Spleen (tissue), 11 donors: Measurements from ENCODE around the gene COPG2. TPM values are rescaled to one million over a fixed set of nuclear protein-coding genes. Genes with fewer than 3 reads are reported as not detected.

ENCODE experiments used
- DNase-seq: peaks from one replicate; pipeline ENCODE4 v3.0.0-alpha.2; 2020
- H3K27ac ChIP-seq, 8 donors: fragments of 200-600 bp; sonication (generic) in 7 of 8; 1 replicate in 4 of 8; 2 replicates in 4 of 8; pipeline versions ENCODE4 v1.5.0 to v1.8.0; 2016 to 2021; ENCODE audit warnings: inconsistent platforms in 4 of 8, mild to moderate bottlenecking in 4 of 8, moderate library complexity in 1 of 8
- H3K27me3 ChIP-seq, 7 donors: fragments of 200-600 bp; sonication (generic) in 6 of 7; replicated peaks in 1 of 7; 1 replicate in 4 of 7; 2 replicates in 3 of 7; pipeline versions ENCODE4 v1.5.0 to v1.8.0; 2016 to 2021; ENCODE audit warnings: inconsistent platforms in 3 of 7, mild to moderate bottlenecking in 1 of 7
- H3K36me3 ChIP-seq, 6 donors: fragments of 200-600 bp; sonication (generic) in 5 of 6; 1 replicate in 4 of 6; 2 replicates in 2 of 6; pipeline versions ENCODE4 v1.5.0 to v1.8.0; 2016 to 2021; ENCODE audit warnings: inconsistent platforms in 2 of 6
- H3K4me1 ChIP-seq, 6 donors: fragments of 200-600 bp; sonication (generic) in 5 of 6; 1 replicate in 3 of 6; 2 replicates in 3 of 6; pipeline versions ENCODE4 v1.5.0 to v1.8.0; 2016 to 2021; ENCODE audit warnings: inconsistent platforms in 3 of 6
- H3K4me3 ChIP-seq, 8 donors: fragments of 200-600 bp; sonication (generic) in 7 of 8; 1 replicate in 4 of 8; 2 replicates in 4 of 8; pipeline versions ENCODE4 v1.5.0 to v1.8.0; 2016 to 2021; ENCODE audit warnings: inconsistent platforms in 4 of 8, mild to moderate bottlenecking in 4 of 8, moderate library complexity in 2 of 8
- H3K9me3 ChIP-seq, 8 donors: fragments of 200-600 bp; sonication (generic) in 7 of 8; 1 replicate in 4 of 8; 2 replicates in 4 of 8; pipeline versions ENCODE4 v1.5.0 to v1.8.0; 2016 to 2021; ENCODE audit warnings: inconsistent platforms in 4 of 8
- CTCF ChIP-seq, 11 experiments: fragments of 200-600 bp in 7 of 11; fragments of 450-650 bp in 4 of 11; sonication (generic) in 4 of 11; IDR thresholded peaks in 8 of 11; conservative IDR thresholded peaks in 3 of 11; 1 replicate in 7 of 11; 2 replicates in 4 of 11; pipeline versions ENCODE4 v1.4.0 to v1.8.0; 2016 to 2021; ENCODE audit warnings: antibody characterized with exemption in 11 of 11, inconsistent platforms in 4 of 11, mild to moderate bottlenecking in 1 of 11
- POLR2A ChIP-seq, 3 donors: fragments of 450-650 bp; IDR thresholded peaks; one replicate each; pipeline ENCODE4 v1.5.1; 2017; ENCODE audit warnings: antibody characterized with exemption in 3 of 3, mild to moderate bottlenecking in 1 of 3
- POLR2AphosphoS5 ChIP-seq, 3 donors: sonication (generic); formaldehyde crosslinking; IDR thresholded peaks; one replicate each; pipeline ENCODE4 v1.5.1; 2017; ENCODE audit warnings: antibody characterized with exemption in 3 of 3
- WGBS, 5 donors: extraction: QIAGEN DNeasy Blood & Tissue Kit in 3 of 5; methylation state at CpG; one replicate each; pipeline versions ENCODE4 v1.1.5 to v1.1.7; 2013 to 2018; 5-methylcytosine and 5-hydroxymethylcytosine counted together
- intact Hi-C: fragments of 100-400 bp; cut with DNase I; formaldehyde crosslinking; loops from one replicate; pipeline ENCODE4 v1.15.0; 2023; ENCODE audit warnings: low total_unique reads
- polyA plus RNA-seq, 3 donors: library from polyadenylated mRNA; stranded (reverse); fragments of 200-250 nt; gene quantifications; one replicate each; pipeline ENCODE4 v1.2.1, GENCODE V29; 2013
- total RNA-seq, 7 donors: library from RNA; depleted of rRNA in 3 of 7; stranded (reverse); fragments of >200 nt in 3 of 7; fragmentation: NEBNext Ultra II Directional in 4 of 7; extraction: Animal tissue kit (Norgen Biotek cat#: 25700) in 4 of 7; gene quantifications; one replicate each; pipeline versions ENCODE4 v1.1.0 to v1.2.1, GENCODE V29; 2016 to 2021
- donor health status: healthy with polysubstance abuse.
- donor health status: DM: no; HTN: no; CAD: no; lungs with moderate emphysema.
- donor health status: DM: no; HTN: no; CAD: no.
- donor health status: Bipolar disorder and iron deficiency.
- donor health status: healthy.
- donor health status: DM: no; HTN: no; CAD: no.
- donor health status: DM: yes; HTN: yes; CAD: no.

The COPG2 gene
- total and polyA plus RNA-seq, 10 donors, result 5.8 to 25.1 (median 18.3) TPM

GRCh38 chr7:130488392-130489139 lies 180.0 kb downstream of the COPG2 start:
- DNase-seq, result no peak
- intact Hi-C loops, result no loop called here
- WGBS, 5 donors, result 74 to 87% (median 80%) methylated on average over 7 of the region's 7 CpGs

GRCh38 chr7:130486954-130487436 lies 181.6 kb downstream of the COPG2 start:
- intact Hi-C loops, result no loop called here
- H3K27ac ChIP-seq, result peak overlapping the region in 7 of 8 donors; percentile 41 to 80 (median 61)
- WGBS, 5 donors, result 5 to 18% (median 10%) methylated on average over 6 of the region's 6 CpGs

More at GRCh38 chr7:130488392-130489139, 180.0 kb downstream of the COPG2 start:
- TF ChIP-seq CTCF (IDR thresholded peaks at IDR 0.05 in 8 of 11, conservative IDR thresholded peaks at IDR 0.05 in 3 of 11), result no peak
- no peak for TF ChIP-seq POLR2A (IDR thresholded peaks at IDR 0.05)
- no peak for TF ChIP-seq POLR2AphosphoS5 (IDR thresholded peaks at IDR 0.05)
- H3K4me3 ChIP-seq, result no peak overlapping the region
- H3K4me1 ChIP-seq, result peaks cover 8 to 75% (median 37%) of the 10 kb centered on the region in 6 donors
- H3K36me3 ChIP-seq, result no peaks in the 10 kb centered on the region
- peaks cover 0 to 52% (median 6%) of the 10 kb centered on the region in 7 donors for H3K27me3 ChIP-seq
- H3K9me3 ChIP-seq, result peaks cover 0 to 12% (median 5%) of the 10 kb centered on the region in 8 donors
- peak overlapping the region in 4 of 8 donors; percentile 1 to 66 (median 23) for H3K27ac ChIP-seq

GRCh38 chr7:130486114-130486953 lies 182.2 kb downstream of the COPG2 start:
- peak overlapping the region; percentile 41 to 80 (median 60) for H3K27ac ChIP-seq
- intact Hi-C loops, result no loop called here
- no peaks in the 10 kb centered on the region for H3K9me3 ChIP-seq
- DNase-seq, result peak; percentile 90
- 3 to 6% (median 4%) methylated on average over 40 to 67 of the region's 67 CpGs for WGBS, 5 donors
- peaks cover 0 to 36% (median 3%) of the 10 kb centered on the region in 7 donors for H3K27me3 ChIP-seq
- H3K4me3 ChIP-seq, result peak overlapping the region; percentile 48 to 78 (median 50)
- peaks cover 7 to 52% (median 24%) of the 10 kb centered on the region in 6 donors for H3K4me1 ChIP-seq
- TF ChIP-seq POLR2A (IDR thresholded peaks at IDR 0.05) (no peak), POLR2AphosphoS5 (IDR thresholded peaks at IDR 0.05) (peak; percentile 50 to 80 (median 74)), CTCF (IDR thresholded peaks at IDR 0.05 in 8 of 11, conservative IDR thresholded peaks at IDR 0.05 in 3 of 11) (peak; percentile 54 to 86 (median 74))
- H3K36me3 ChIP-seq, result no peaks in the 10 kb centered on the region

More at GRCh38 chr7:130486954-130487436, 181.6 kb downstream of the COPG2 start:
- Histone ChIP-seq H3K9me3 (no peaks in the 10 kb centered on the region), H3K27me3 (peaks cover 0 to 42% (median 3%) of the 10 kb centered on the region in 7 donors), H3K4me3 (peak overlapping the region; percentile 48 to 78 (median 50)), H3K36me3 (no peaks in the 10 kb centered on the region), H3K4me1 (peaks cover 8 to 59% (median 29%) of the 10 kb centered on the region in 6 donors)
- no peak for DNase-seq
- TF ChIP-seq CTCF (IDR thresholded peaks at IDR 0.05 in 8 of 11, conservative IDR thresholded peaks at IDR 0.05 in 3 of 11) (no peak), POLR2A (IDR thresholded peaks at IDR 0.05) (no peak), POLR2AphosphoS5 (IDR thresholded peaks at IDR 0.05) (no peak)
